Activated CD8-positive, alpha-beta T cell treated with anti-CD3 and anti-CD28 coated beads for 36 hours (primary cell): ENCODE measurements around the gene PLCL2. TPM values are rescaled to one million over a fixed set of nuclear protein-coding genes. Genes with fewer than 3 reads are reported as not detected.

Experiments used
- ATAC-seq: fragments of 200-7000 bp; cut with Tn5 transposase; one replicate; pipeline ENCODE4 v1.10.0; 2021; ENCODE audit warnings: mild to moderate bottlenecking, moderate library complexity
- CTCF ChIA-PET: fragments of 350-600 bp; sonication (Branson Sonifier 250); formaldehyde crosslinking; loops from one replicate; lab custom pipeline; 2021; ENCODE audit warnings: antibody characterized with exemption; lab: Charles Lee
- POLR2A ChIA-PET: fragments of 350-600 bp; sonication (Branson Sonifier 250); formaldehyde crosslinking; loops from one replicate; lab custom pipeline; 2021; ENCODE audit warnings: antibody characterized with exemption; lab: Charles Lee
- DNase-seq: peaks from one replicate; pipeline ENCODE4 v3.0.0-alpha.2; 2020
- H3K27ac Mint-ChIP-seq: one replicate; pipeline ENCODE4 v1.8.0; 2021; ENCODE audit warnings: mild to moderate bottlenecking, mixed read lengths
- H3K27me3 Mint-ChIP-seq: one replicate; pipeline ENCODE4 v1.8.0; 2021; ENCODE audit warnings: mixed read lengths
- H3K36me3 Mint-ChIP-seq: one replicate; pipeline ENCODE4 v1.8.0; 2021; ENCODE audit warnings: low read depth, mixed read lengths
- H3K4me1 Mint-ChIP-seq: one replicate; pipeline ENCODE4 v1.8.0; 2021; ENCODE audit warnings: low read depth, mixed read lengths
- H3K4me3 Mint-ChIP-seq: one replicate; pipeline ENCODE4 v1.8.0; 2021; ENCODE audit warnings: mild to moderate bottlenecking, moderate library complexity, mixed read lengths
- H3K9me3 Mint-ChIP-seq: one replicate; pipeline ENCODE4 v1.8.0; 2021; ENCODE audit warnings: mixed read lengths
- CTCF ChIP-seq: fragments of 200-600 bp; IDR thresholded peaks from one replicate; pipeline ENCODE4 v1.8.0; 2022; ENCODE audit warnings: antibody characterized with exemption, mild to moderate bottlenecking
- intact Hi-C: fragments of 100-400 bp; cut with micrococcal nuclease; formaldehyde crosslinking; loops from one replicate; pipeline ENCODE4 v1.10.0; 2022
- total RNA-seq, 2 experiments: library from RNA; stranded (reverse); gene quantifications; one replicate each; pipeline ENCODE4 v1.2.3, GENCODE V29; 2021

The PLCL2 gene
- total RNA-seq, 2 experiments from 2014 or later: 19.4 to 19.7 TPM

DNA sequence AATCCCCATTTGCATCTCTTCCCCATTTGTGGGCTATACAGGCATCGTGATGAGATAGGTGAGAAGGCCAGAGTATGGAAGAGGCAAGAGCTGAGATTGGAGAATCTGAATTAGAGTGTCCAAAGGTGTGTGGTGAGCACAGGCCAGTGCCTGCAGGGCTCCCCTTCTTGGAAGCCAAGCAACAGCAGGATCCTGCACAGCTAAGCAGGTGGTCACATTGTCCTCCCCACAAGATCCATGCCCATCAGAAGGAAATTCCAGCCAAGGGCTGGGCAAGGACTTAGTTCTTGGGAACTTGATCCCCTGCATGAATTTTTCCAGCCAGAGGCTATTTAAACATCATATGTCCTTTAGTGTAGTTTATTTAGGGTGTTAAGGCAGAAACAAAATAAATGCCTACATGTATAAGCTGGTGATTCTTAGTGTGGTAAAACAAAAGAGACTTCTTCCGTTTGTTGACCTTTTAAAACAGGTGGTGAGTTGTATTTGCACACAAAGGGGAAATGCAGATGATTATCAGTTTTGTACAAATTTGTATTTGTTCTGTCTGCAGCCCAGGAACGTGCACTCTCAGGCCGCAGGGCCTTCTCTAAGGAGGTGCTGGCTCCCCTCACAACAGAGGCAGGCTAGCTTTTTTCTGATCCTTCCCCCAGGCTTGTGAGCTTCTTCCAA lies 110.2 kb downstream of the PLCL2 start:
- intact Hi-C loops: no loop called here
- peak; percentile 43 for ATAC-seq
- ChIA-PET CTCF (interaction anchor here (0.9 to 1.2 kb wide), 2 partner anchors 19 to 167 kb away, joined by 4 read pairs; no protein-coding TSS in a partner anchor), POLR2A (interaction anchor here (0.9 to 1.5 kb wide), 3 partner anchors 22 to 107 kb away, joined by 3 read pairs; no protein-coding TSS in a partner anchor)
- H3K36me3 Mint-ChIP-seq: peaks cover 8% of the 10 kb centered on the region
- no peaks in the 10 kb centered on the region for H3K9me3 Mint-ChIP-seq
- no peak overlapping the region for H3K4me3 Mint-ChIP-seq
- no peaks in the 10 kb centered on the region for H3K27me3 Mint-ChIP-seq
- no peak for TF ChIP-seq CTCF
- DNase-seq: peak; percentile 24
- peak overlapping the region; percentile 52 for H3K27ac Mint-ChIP-seq
- peaks cover 73% of the 10 kb centered on the region for H3K4me1 Mint-ChIP-seq

DNA sequence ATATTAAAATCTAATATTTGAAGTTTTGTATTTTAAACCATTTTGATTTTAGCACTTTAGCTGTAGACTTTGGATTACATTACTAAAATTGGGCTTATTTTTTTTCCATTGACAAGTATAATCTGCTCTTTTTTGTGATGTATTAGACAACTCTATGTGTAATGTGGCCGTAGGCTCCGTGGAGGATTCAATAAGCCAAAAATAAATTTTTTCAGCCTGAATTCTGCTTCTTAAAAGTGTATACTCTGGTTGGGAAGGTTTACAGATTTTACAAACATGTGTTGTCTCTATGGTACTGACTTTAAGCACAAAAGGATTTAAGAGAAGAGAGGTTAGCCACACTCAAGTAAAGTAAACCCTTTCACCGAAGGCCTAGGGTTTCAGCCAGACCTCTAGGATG lies 110.8 kb downstream of the PLCL2 start:
- Mint-ChIP-seq H3K4me3 (no peak overlapping the region), H3K4me1 (peaks cover 76% of the 10 kb centered on the region), H3K36me3 (peaks cover 9% of the 10 kb centered on the region), H3K27ac (peak overlapping the region; percentile 77), H3K27me3 (no peaks in the 10 kb centered on the region), H3K9me3 (no peaks in the 10 kb centered on the region)
- intact Hi-C loops: no loop called here
- DNase-seq: no peak
- no peak for ATAC-seq
- ChIA-PET POLR2A (interaction anchor here (1.0 to 1.5 kb wide), 3 partner anchors 21 to 107 kb away, joined by 3 to 4 read pairs (median 3); no protein-coding TSS in a partner anchor), CTCF (no interaction called here)
- no peak for TF ChIP-seq CTCF

DNA sequence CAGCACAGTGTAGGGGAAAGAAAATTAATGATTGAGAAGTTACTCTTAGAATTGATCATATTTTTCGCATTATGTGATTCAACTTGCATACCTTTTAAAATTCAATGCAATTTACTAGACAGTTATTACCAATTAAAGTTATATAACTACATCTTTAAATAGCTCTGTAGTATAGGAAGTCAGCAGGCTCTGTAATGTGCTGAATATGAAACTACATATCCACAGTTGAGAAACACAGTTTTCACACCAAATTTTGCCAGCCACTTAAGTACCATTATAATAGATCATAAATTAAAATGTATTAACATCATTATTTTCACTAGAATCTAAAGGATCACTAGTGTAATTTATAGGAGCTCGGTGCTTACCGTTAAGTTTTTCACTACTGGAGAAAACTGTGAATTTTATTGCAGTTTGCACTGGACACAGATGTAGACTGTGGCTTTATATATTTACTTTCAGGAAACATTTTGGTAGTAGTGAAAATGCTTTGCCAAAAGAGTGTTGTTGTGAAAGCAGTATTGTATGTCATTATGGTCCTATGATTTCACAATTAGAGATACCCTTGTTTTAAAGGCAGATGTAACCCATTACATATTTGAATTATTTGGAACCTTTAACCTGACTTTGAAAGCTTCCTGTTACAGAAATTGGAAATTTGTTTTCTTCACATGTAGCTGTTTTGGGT lies 113.6 kb downstream of the PLCL2 start:
- Mint-ChIP-seq H3K4me3 (no peak overlapping the region), H3K27me3 (no peaks in the 10 kb centered on the region), H3K27ac (no peak overlapping the region), H3K4me1 (peaks cover 71% of the 10 kb centered on the region), H3K36me3 (peaks cover 16% of the 10 kb centered on the region), H3K9me3 (peaks cover 17% of the 10 kb centered on the region)
- ChIA-PET CTCF (interaction anchor here (0.8 to 1.0 kb wide), 2 partner anchors 9 to 12 kb away, joined by 3 to 4 read pairs; no protein-coding TSS in a partner anchor), POLR2A (interaction anchor here (0.6 to 1.0 kb wide), 2 partner anchors 17 to 50 kb away, joined by 3 to 4 read pairs; no protein-coding TSS in a partner anchor)
- intact Hi-C loops: no loop called here
- ATAC-seq (no peak), DNase-seq (no peak)
- no peak for TF ChIP-seq CTCF

DNA sequence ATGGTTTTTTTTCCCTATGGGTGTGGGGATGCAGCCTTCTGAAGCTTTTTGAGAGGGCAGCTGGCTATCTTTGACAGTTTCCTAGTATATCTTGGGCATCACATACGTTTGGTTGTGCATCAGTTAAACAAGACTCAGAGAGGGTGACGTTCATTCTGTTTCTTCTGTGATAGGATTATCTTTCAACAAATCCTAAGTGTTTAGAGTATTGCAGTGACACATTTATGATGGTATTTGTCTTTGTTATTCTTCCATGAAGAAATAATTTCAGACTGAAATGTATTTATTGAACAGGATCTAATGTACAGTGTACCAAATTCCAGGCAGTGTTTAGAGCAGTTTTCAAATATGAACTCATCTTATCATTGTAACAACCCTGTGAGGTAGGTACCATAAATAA lies 114.4 kb downstream of the PLCL2 start:
- peak overlapping the region; percentile 12 for H3K27ac Mint-ChIP-seq
- ChIA-PET CTCF (interaction anchor here (1.0 kb wide), 1 partner anchor 12 kb away, joined by 4 read pairs; no protein-coding TSS in a partner anchor), POLR2A (interaction anchor here (0.6 to 1.0 kb wide), 2 partner anchors 16 to 50 kb away, joined by 3 to 4 read pairs; no protein-coding TSS in a partner anchor)
- ATAC-seq (no peak), DNase-seq (no peak)
- intact Hi-C loops: no loop called here
- peaks cover 73% of the 10 kb centered on the region for H3K4me1 Mint-ChIP-seq
- peaks cover 17% of the 10 kb centered on the region for H3K9me3 Mint-ChIP-seq
- peaks cover 16% of the 10 kb centered on the region for H3K36me3 Mint-ChIP-seq
- no peaks in the 10 kb centered on the region for H3K27me3 Mint-ChIP-seq
- TF ChIP-seq CTCF: no peak
- H3K4me3 Mint-ChIP-seq: no peak overlapping the region
